ENCODE results near the gene NPHS1. TPM values are rescaled to one million over a fixed set of nuclear protein-coding genes. Genes with fewer than 3 reads are reported as not detected.

Gene NPHS1
- total and polyA plus RNA-seq, 12 donors, result 0.31 TPM; not detected in 11

GRCh38 chr19:35787227-35787799 lies 65.0 kb downstream of the NPHS1 start:
- no peak for DNase-seq
- no peaks in the 10 kb centered on the region for H3K4me1 ChIP-seq (replicated peaks in 1 of 2)
- intact Hi-C loops (cut with DNase I), result no loop called here
- H3K4me3 ChIP-seq, result no peak overlapping the region
- TF ChIP-seq CTCF (IDR thresholded peaks at IDR 0.05), result no peak
- no peak for TF ChIP-seq POLR2A (IDR thresholded peaks at IDR 0.05)
- H3K27me3 ChIP-seq, result no peaks in the 10 kb centered on the region
- H3K9me3 ChIP-seq (replicated peaks in 1 of 3), result no peaks in the 10 kb centered on the region
- no peaks in the 10 kb centered on the region for H3K36me3 ChIP-seq (replicated peaks in 1 of 2)
- 95 to 100% (median 98%) methylated on average over 4 to 15 of the region's 15 CpGs; no CpG with 5 or more reads in 1 of the 4 donors for WGBS, 4 donors
- no peak overlapping the region for H3K27ac ChIP-seq

- Histone ChIP-seq H3K36me3 (replicated peaks in 1 of 2) (no peaks in the 10 kb centered on the region), H3K9me3 (replicated peaks in 1 of 3) (no peaks in the 10 kb centered on the region), H3K27ac (no peak overlapping the region), H3K4me3 (no peak overlapping the region), H3K4me1 (replicated peaks in 1 of 2) (no peaks in the 10 kb centered on the region), H3K27me3 (no peaks in the 10 kb centered on the region)
- 93 to 96% (median 94%) methylated on average over 19 to 31 of the region's 31 CpGs for WGBS, 4 donors
- DNase-seq, result no peak
- TF ChIP-seq POLR2A (IDR thresholded peaks at IDR 0.05) (no peak), CTCF (IDR thresholded peaks at IDR 0.05) (no peak)
- intact Hi-C loops (cut with DNase I), result no loop called here
Measured at GRCh38 chr19:35786299-35787160, 65.8 kb downstream of the NPHS1 start.

- no peak for TF ChIP-seq POLR2A (IDR thresholded peaks at IDR 0.05)
- no peak for TF ChIP-seq CTCF (IDR thresholded peaks at IDR 0.05)
- H3K4me3 ChIP-seq, result no peak overlapping the region
- H3K36me3 ChIP-seq (replicated peaks in 1 of 2), result peaks cover 0 to 2% of the 10 kb centered on the region in 2 donors
- no peaks in the 10 kb centered on the region for H3K4me1 ChIP-seq (replicated peaks in 1 of 2)
- H3K9me3 ChIP-seq (replicated peaks in 1 of 3), result no peaks in the 10 kb centered on the region
- WGBS, 4 donors, result 90 to 95% (median 93%) methylated on average over 7 to 10 of the region's 10 CpGs
- no peaks in the 10 kb centered on the region for H3K27me3 ChIP-seq
- H3K27ac ChIP-seq, result no peak overlapping the region
- intact Hi-C loops (cut with DNase I), result no loop called here
- no peak for DNase-seq
Measured at GRCh38 chr19:35785339-35785627, 67.0 kb downstream of the NPHS1 start.

- H3K9me3 ChIP-seq (replicated peaks in 1 of 3), result no peaks in the 10 kb centered on the region
- DNase-seq, result no peak
- WGBS, 4 donors, result 88 to 89% (median 88%) methylated on average over 13 to 45 of the region's 45 CpGs
- no peak for TF ChIP-seq CTCF (IDR thresholded peaks at IDR 0.05)
- H3K4me3 ChIP-seq, result no peak overlapping the region
- H3K27ac ChIP-seq, result no peak overlapping the region
- no peaks in the 10 kb centered on the region for H3K27me3 ChIP-seq
- intact Hi-C loops (cut with DNase I), result no loop called here
- peaks cover 0 to 6% of the 10 kb centered on the region in 2 donors for H3K36me3 ChIP-seq (replicated peaks in 1 of 2)
- no peaks in the 10 kb centered on the region for H3K4me1 ChIP-seq (replicated peaks in 1 of 2)
Measured at GRCh38 chr19:35784503-35785338, 67.6 kb downstream of the NPHS1 start.

Data from adrenal gland (tissue), 12 donors.